Neural progenitor cell (in vitro differentiated cells): ENCODE data around the gene SETD2. TPM values are rescaled to one million over a fixed set of nuclear protein-coding genes. Genes with fewer than 3 reads are reported as not detected.

Source experiments
- DNase-seq: peaks from one replicate; pipeline ENCODE4 v3.0.0-alpha.2; 2016; ENCODE audit warnings: low spot score
- H2AFZ ChIP-seq: fragments of 200-600 bp; sonication (generic); replicated peaks from 2 replicates; pipeline ENCODE4 v1.6.1; 2016; ENCODE audit warnings: antibody characterized with exemption
- H3F3A ChIP-seq: fragments of 200-600 bp; sonication (generic); 2 replicates; pipeline ENCODE4 v1.6.1; 2016; ENCODE audit warnings: antibody characterized with exemption, low read depth
- H3K27ac ChIP-seq: fragments of 200-600 bp; sonication (generic); 2 replicates; pipeline ENCODE4 v1.5.1; 2016; ENCODE audit warnings: mild to moderate bottlenecking
- H3K27me3 ChIP-seq: fragments of 200-600 bp; sonication (generic); 2 replicates; pipeline ENCODE4 v1.6.1; 2016; ENCODE audit warnings: mild to moderate bottlenecking, moderate library complexity
- H3K36me3 ChIP-seq: fragments of 200-600 bp; sonication (generic); 2 replicates; pipeline ENCODE4 v1.5.1; 2016
- H3K4me1 ChIP-seq: fragments of 200-600 bp; sonication (generic); 2 replicates; pipeline ENCODE4 v1.6.1; 2016; ENCODE audit warnings: mixed run types
- H3K4me2 ChIP-seq: fragments of 200-600 bp; sonication (generic); 2 replicates; pipeline ENCODE4 v1.6.1; 2016
- H3K4me3 ChIP-seq: fragments of 200-600 bp; sonication (generic); 2 replicates; pipeline ENCODE4 v1.5.1; 2016
- H3K79me2 ChIP-seq: fragments of 200-600 bp; sonication (generic); 2 replicates; pipeline ENCODE4 v1.6.1; 2016; ENCODE audit warnings: low read depth
- H3K9ac ChIP-seq: fragments of 200-600 bp; sonication (generic); 2 replicates; pipeline ENCODE4 v1.6.1; 2016
- H3K9me3 ChIP-seq: fragments of 200-600 bp; sonication (generic); 2 replicates; pipeline ENCODE4 v1.5.1; 2016; ENCODE audit warnings: low read depth
- H4K20me1 ChIP-seq: fragments of 200-600 bp; sonication (generic); 2 replicates; pipeline ENCODE4 v1.6.1; 2016; ENCODE audit warnings: low read depth
- H3K27ac Mint-ChIP-seq: 3 replicates; pipeline ENCODE4 v1.8.0; 2021; ENCODE audit warnings: mixed read lengths
- H3K27me3 Mint-ChIP-seq: 2 replicates; pipeline ENCODE4 v1.8.0; 2022; ENCODE audit warnings: low read depth, mild to moderate bottlenecking, inconsistent platforms, moderate library complexity, mixed read lengths; ENCODE audit not compliant: insufficient read depth
- H3K36me3 Mint-ChIP-seq: 3 replicates; pipeline ENCODE4 v1.8.0; 2021; ENCODE audit warnings: mixed read lengths
- H3K4me1 Mint-ChIP-seq: 3 replicates; pipeline ENCODE4 v1.8.0; 2021; ENCODE audit warnings: mixed read lengths
- H3K4me3 Mint-ChIP-seq: 3 replicates; pipeline ENCODE4 v1.8.0; 2021; ENCODE audit warnings: mild to moderate bottlenecking, moderate library complexity, mixed read lengths
- H3K9me3 Mint-ChIP-seq: 3 replicates; pipeline ENCODE4 v1.8.0; 2020; ENCODE audit warnings: mixed read lengths
- EZH2 ChIP-seq: fragments of 200-600 bp; sonication (generic); IDR thresholded peaks from 2 replicates; pipeline ENCODE4 v1.6.1; 2017; ENCODE audit warnings: antibody characterized with exemption, mild to moderate bottlenecking, moderate library complexity
- EZH2phosphoT487 ChIP-seq: fragments of 200-600 bp; sonication (generic); IDR thresholded peaks from 2 replicates; pipeline ENCODE4 v1.6.1; 2017; ENCODE audit warnings: antibody characterized with exemption
- total RNA-seq: library from RNA; depleted of rRNA; stranded (reverse); fragments of >200 nt; gene quantifications from 2 replicates; pipeline ENCODE4 v1.2.3, GENCODE V29; 2015; ENCODE audit warnings: low replicate concordance
- TF ChIP-seq, protein P1 (sequence below): fragments of 200-600 bp; sonication (generic); IDR thresholded peaks from 2 replicates; pipeline ENCODE4 v1.5.1; 2017; ENCODE audit warnings: antibody characterized with exemption, mild to moderate bottlenecking

SETD2 gene
- total RNA-seq, 1 donor from 2014 or later: 46.0 TPM

DNA sequence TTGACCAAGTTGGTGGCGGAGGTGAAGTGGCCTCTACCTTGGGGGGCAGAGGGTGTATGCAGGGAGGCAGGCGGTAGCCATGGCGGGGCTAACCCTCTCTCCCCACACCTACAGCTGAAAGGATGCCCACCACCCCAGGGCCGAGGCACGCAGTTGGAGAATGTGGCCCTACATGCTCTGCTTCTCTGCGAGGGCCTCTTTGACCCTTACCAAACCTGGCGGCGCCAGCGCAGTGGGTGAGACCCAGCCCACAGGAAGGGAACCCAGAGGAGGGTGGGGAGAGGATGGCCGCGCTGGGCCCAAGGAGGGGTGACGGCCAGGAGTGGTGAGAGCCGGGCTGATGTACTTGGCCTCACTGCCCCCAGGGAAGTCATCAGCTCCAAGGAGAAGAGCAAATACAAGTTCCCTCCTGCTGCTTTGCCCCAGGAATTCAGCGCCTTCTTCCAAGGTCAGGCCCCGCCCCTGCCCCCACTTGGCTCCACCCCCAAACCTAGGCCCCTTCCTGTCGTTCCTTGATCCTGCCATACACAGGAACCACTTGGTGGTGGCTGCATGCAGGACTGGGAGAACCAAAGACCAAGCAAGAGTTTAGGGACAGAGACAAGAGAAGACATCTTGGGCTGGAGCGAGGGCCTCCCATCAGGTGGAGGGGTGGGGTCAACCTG, 174.6 kb downstream of the SETD2 start:
- TF ChIP-seq EZH2phosphoT487: no peak
- TF ChIP-seq, protein P1, sequence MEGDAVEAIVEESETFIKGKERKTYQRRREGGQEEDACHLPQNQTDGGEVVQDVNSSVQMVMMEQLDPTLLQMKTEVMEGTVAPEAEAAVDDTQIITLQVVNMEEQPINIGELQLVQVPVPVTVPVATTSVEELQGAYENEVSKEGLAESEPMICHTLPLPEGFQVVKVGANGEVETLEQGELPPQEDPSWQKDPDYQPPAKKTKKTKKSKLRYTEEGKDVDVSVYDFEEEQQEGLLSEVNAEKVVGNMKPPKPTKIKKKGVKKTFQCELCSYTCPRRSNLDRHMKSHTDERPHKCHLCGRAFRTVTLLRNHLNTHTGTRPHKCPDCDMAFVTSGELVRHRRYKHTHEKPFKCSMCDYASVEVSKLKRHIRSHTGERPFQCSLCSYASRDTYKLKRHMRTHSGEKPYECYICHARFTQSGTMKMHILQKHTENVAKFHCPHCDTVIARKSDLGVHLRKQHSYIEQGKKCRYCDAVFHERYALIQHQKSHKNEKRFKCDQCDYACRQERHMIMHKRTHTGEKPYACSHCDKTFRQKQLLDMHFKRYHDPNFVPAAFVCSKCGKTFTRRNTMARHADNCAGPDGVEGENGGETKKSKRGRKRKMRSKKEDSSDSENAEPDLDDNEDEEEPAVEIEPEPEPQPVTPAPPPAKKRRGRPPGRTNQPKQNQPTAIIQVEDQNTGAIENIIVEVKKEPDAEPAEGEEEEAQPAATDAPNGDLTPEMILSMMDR: no peak
- TF ChIP-seq EZH2: no peak
- Histone ChIP-seq H3K4me3 (no peak overlapping the region), H3K79me2 (no peaks in the 10 kb centered on the region), H3F3A (no peaks in the 10 kb centered on the region), H3K27me3 (no peaks in the 10 kb centered on the region), H3K27ac (no peak overlapping the region), H3K9me3 (no peaks in the 10 kb centered on the region), H3K9ac (no peak overlapping the region), H2AFZ (no peak overlapping the region), H3K36me3 (no peaks in the 10 kb centered on the region), H4K20me1 (no peaks in the 10 kb centered on the region), H3K4me2 (no peak overlapping the region), H3K4me1 (peaks cover 5% of the 10 kb centered on the region)
- Mint-ChIP-seq H3K9me3 (no peaks in the 10 kb centered on the region), H3K4me1 (peaks cover 2% of the 10 kb centered on the region), H3K4me3 (no peak overlapping the region), H3K36me3 (no peaks in the 10 kb centered on the region), H3K27me3 (peaks cover 6% of the 10 kb centered on the region), H3K27ac (no peak overlapping the region)
- DNase-seq: no peak

DNA sequence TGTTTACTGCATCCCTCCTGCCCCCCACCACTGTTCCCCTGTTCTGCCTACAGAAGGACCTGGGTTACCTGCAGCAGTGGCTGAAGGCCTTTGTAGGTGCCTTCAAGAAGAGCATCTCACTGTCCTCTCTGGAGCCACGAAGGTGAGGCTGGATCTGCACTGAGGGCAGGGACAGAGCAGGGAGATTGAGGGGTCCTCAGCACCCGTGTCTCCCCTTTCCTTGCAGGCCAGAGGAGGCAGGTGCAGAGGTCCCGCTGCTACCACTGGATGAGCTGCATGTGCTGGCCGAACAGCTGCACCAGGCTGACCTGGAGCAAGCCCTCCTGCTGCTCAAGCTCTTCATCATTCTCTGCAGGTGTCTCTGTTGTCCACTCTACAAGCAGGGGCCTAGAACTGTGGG, 175.3 kb downstream of the SETD2 start:
- no peak overlapping the region for H3K4me2 ChIP-seq
- H3K9me3 ChIP-seq: no peaks in the 10 kb centered on the region
- H3K27me3 ChIP-seq: no peaks in the 10 kb centered on the region
- no peaks in the 10 kb centered on the region for H4K20me1 ChIP-seq
- Mint-ChIP-seq H3K9me3 (no peaks in the 10 kb centered on the region), H3K27ac (no peak overlapping the region), H3K36me3 (no peaks in the 10 kb centered on the region), H3K4me1 (peaks cover 4% of the 10 kb centered on the region), H3K27me3 (peaks cover 8% of the 10 kb centered on the region), H3K4me3 (no peak overlapping the region)
- peaks cover 5% of the 10 kb centered on the region for H3K4me1 ChIP-seq
- H3K4me3 ChIP-seq: no peak overlapping the region
- no peak overlapping the region for H2AFZ ChIP-seq
- no peak for DNase-seq
- no peak overlapping the region for H3K27ac ChIP-seq
- no peak overlapping the region for H3K9ac ChIP-seq
- H3K79me2 ChIP-seq: no peaks in the 10 kb centered on the region
- H3F3A ChIP-seq: no peaks in the 10 kb centered on the region
- TF ChIP-seq EZH2phosphoT487 (no peak), EZH2 (no peak)
- TF ChIP-seq, protein P1: no peak
- no peaks in the 10 kb centered on the region for H3K36me3 ChIP-seq

DNA sequence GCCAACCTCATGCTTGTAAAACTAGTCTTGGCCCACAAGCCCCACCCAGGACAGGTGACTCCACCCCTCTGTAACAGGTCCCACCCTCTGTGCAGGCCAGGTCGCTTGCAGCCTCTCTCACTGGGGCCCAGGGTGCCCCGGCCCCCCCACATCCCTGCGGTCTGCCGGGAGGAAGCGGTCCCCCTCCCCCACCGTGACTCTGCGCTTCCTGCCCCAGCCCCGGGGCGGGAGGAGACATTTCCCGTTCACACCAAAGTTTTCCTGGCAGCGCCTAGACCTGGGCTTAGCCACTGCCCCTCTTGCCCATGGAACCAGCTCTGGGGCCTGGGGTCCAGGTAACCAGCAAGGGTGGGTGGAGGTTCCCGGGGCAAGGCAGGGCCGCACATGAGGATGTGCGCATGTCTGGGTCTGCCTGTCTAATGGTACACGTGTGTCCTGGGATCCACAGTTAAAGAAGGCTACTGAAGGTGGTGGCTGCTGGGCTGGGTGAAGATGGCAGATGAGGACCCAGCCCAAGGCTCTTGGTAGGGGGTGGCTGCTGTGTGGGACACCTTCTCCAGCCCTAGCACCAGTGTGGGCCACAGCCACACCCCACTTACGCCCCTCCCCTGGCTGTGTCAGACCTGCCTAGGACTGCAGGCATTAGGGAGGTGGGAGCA, 176.0 kb downstream of the SETD2 start:
- no peaks in the 10 kb centered on the region for H3K9me3 Mint-ChIP-seq
- no peak for DNase-seq
- Histone ChIP-seq H3K79me2 (no peaks in the 10 kb centered on the region), H3K4me2 (no peak overlapping the region), H3F3A (no peaks in the 10 kb centered on the region), H2AFZ (no peak overlapping the region), H3K36me3 (no peaks in the 10 kb centered on the region), H3K9me3 (no peaks in the 10 kb centered on the region), H3K4me3 (no peak overlapping the region), H4K20me1 (no peaks in the 10 kb centered on the region), H3K27me3 (no peaks in the 10 kb centered on the region), H3K9ac (no peak overlapping the region), H3K27ac (no peak overlapping the region), H3K4me1 (peaks cover 5% of the 10 kb centered on the region)
- H3K4me1 Mint-ChIP-seq: peaks cover 4% of the 10 kb centered on the region
- TF ChIP-seq EZH2phosphoT487: no peak
- H3K36me3 Mint-ChIP-seq: no peaks in the 10 kb centered on the region
- H3K4me3 Mint-ChIP-seq: no peak overlapping the region
- peaks cover 8% of the 10 kb centered on the region for H3K27me3 Mint-ChIP-seq
- H3K27ac Mint-ChIP-seq: no peak overlapping the region

DNA sequence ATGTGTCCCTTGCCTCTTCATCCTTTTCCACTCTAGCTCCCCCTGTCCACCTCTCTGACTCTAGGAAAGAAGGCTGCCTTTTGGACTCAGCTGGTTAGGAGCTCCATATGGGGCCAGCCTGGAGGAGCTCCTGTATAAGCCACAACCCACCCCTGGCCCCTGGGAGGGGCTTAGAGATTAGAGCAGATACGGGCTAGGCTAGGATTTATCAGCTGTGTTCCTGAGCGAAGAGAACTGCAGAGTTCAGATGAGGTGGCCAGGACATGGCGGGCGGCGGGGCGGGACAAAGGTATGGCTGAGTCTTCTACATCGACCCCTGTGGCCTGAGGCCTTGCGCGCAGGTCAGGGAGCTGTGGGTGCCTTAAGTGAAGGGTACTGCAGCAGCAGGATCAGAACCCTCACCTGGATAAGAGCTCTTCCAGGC, 176.6 kb downstream of the SETD2 start:
- Mint-ChIP-seq H3K27ac (no peak overlapping the region), H3K27me3 (peaks cover 10% of the 10 kb centered on the region), H3K36me3 (no peaks in the 10 kb centered on the region), H3K9me3 (no peaks in the 10 kb centered on the region), H3K4me3 (no peak overlapping the region), H3K4me1 (peaks cover 7% of the 10 kb centered on the region)
- H3K4me2 ChIP-seq: peak overlapping the region; percentile 31
- H3K9me3 ChIP-seq: no peaks in the 10 kb centered on the region
- no peaks in the 10 kb centered on the region for H3F3A ChIP-seq
- no peaks in the 10 kb centered on the region for H3K36me3 ChIP-seq
- no peak overlapping the region for H3K27ac ChIP-seq
- no peak overlapping the region for H3K4me3 ChIP-seq
- DNase-seq: peak; percentile 33
- H3K79me2 ChIP-seq: no peaks in the 10 kb centered on the region
- TF ChIP-seq EZH2phosphoT487: no peak
- TF ChIP-seq EZH2: no peak
- TF ChIP-seq, protein P1: no peak
- H3K9ac ChIP-seq: no peak overlapping the region
- no peak overlapping the region for H2AFZ ChIP-seq
- peaks cover 5% of the 10 kb centered on the region for H3K4me1 ChIP-seq
- H3K27me3 ChIP-seq: no peaks in the 10 kb centered on the region
- H4K20me1 ChIP-seq: no peaks in the 10 kb centered on the region
